DOHH2 (cell line): ENCODE data around the gene SH2D4B.

Experiments used
- H3F3A ChIP-seq: fragments of 200-600 bp; sonication (generic), shearing (Covaris generic); 2 replicates; pipeline ENCODE4 v1.6.0; 2016; ENCODE audit warnings: antibody characterized with exemption, mild to moderate bottlenecking; ENCODE audit not compliant: control insufficient read depth, insufficient read depth
- H3K27ac ChIP-seq: fragments of 200-600 bp; sonication (generic); 2 replicates; pipeline ENCODE4 v1.5.1; 2014; ENCODE audit warnings: low read depth, mild to moderate bottlenecking, low read length, moderate library complexity
- H3K27me3 ChIP-seq: fragments of 200-600 bp; sonication (generic); 2 replicates; pipeline ENCODE4 v1.6.1; 2014; ENCODE audit warnings: mild to moderate bottlenecking, low read length, mixed read lengths; ENCODE audit not compliant: control insufficient read depth
- H3K36me3 ChIP-seq: fragments of 200-600 bp; sonication (generic); 2 replicates; pipeline ENCODE4 v1.6.1; 2014; ENCODE audit warnings: mild to moderate bottlenecking, low read length, moderate library complexity, mixed read lengths; ENCODE audit not compliant: control insufficient read depth
- H3K4me1 ChIP-seq: fragments of 200-600 bp; sonication (generic); 2 replicates; pipeline ENCODE4 v1.6.1; 2014; ENCODE audit warnings: mild to moderate bottlenecking, low read length, mixed read lengths; ENCODE audit not compliant: control insufficient read depth
- H3K4me2 ChIP-seq: fragments of 200-600 bp; sonication (generic); 2 replicates; pipeline ENCODE4 v1.6.0; 2014; ENCODE audit warnings: mild to moderate bottlenecking, low read length, moderate library complexity
- H3K4me3 ChIP-seq: fragments of 200-600 bp; sonication (generic); 2 replicates; pipeline ENCODE4 v1.5.1; 2014; ENCODE audit warnings: mild to moderate bottlenecking, low read length, mixed read lengths
- H3K79me2 ChIP-seq: fragments of 200-600 bp; sonication (generic); 2 replicates; pipeline ENCODE4 v1.6.1; 2014; ENCODE audit warnings: mild to moderate bottlenecking, low read length, mixed read lengths; ENCODE audit not compliant: control insufficient read depth
- H3K9me2 ChIP-seq: fragments of 200-600 bp; sonication (generic); replicated peaks from 2 replicates; pipeline ENCODE4 v1.6.1; 2014; ENCODE audit warnings: mild to moderate bottlenecking, low read length, mixed read lengths; ENCODE audit not compliant: control insufficient read depth
- H3K9me3 ChIP-seq: fragments of 200-600 bp; sonication (generic); 2 replicates; pipeline ENCODE4 v1.6.1; 2014; ENCODE audit warnings: antibody characterized with exemption, low read length, mixed read lengths; ENCODE audit not compliant: control insufficient read depth, insufficient read depth
- H4K20me1 ChIP-seq: fragments of 200-600 bp; sonication (generic); 2 replicates; pipeline ENCODE4 v1.6.0; 2014; ENCODE audit warnings: low read depth, mild to moderate bottlenecking, antibody characterized with exemption, low read length, moderate library complexity; ENCODE audit not compliant: control insufficient read depth, insufficient read depth
- CTCF ChIP-seq: fragments of 200-600 bp; sonication (generic); IDR thresholded peaks from one replicate; pipeline ENCODE4 v1.5.1; 2014; ENCODE audit warnings: antibody characterized with exemption, mild to moderate bottlenecking, low read depth, low read length; ENCODE audit not compliant: poor library complexity, severe bottlenecking
- EZH2phosphoT487 ChIP-seq: fragments of 200-600 bp; sonication (generic); IDR thresholded peaks from 2 replicates; pipeline ENCODE4 v1.6.1; 2017; ENCODE audit warnings: borderline replicate concordance, mild to moderate bottlenecking, antibody characterized with exemption, low read length, moderate library complexity, mixed read lengths

Gene SH2D4B

GRCh38 chr10:80491251-80492102 lies 46.2 kb upstream of the SH2D4B start:
- TF ChIP-seq EZH2phosphoT487 (no peak), CTCF (no peak)
- H4K20me1 ChIP-seq: no peaks in the 10 kb centered on the region
- H3K36me3 ChIP-seq: peaks cover 47% of the 10 kb centered on the region
- H3K27me3 ChIP-seq: no peaks in the 10 kb centered on the region
- no peak overlapping the region for H3K4me3 ChIP-seq
- peak overlapping the region; percentile 2; the same call in 1 of the 2 replicates for H3K4me2 ChIP-seq
- peaks cover 3% of the 10 kb centered on the region; the same call in 1 of the 2 replicates for H3K9me3 ChIP-seq
- peaks cover 48% of the 10 kb centered on the region for H3K4me1 ChIP-seq
- H3K9me2 ChIP-seq: no peaks in the 10 kb centered on the region
- no peak overlapping the region for H3K27ac ChIP-seq
- no peaks in the 10 kb centered on the region for H3F3A ChIP-seq
- H3K79me2 ChIP-seq: peaks cover 39% of the 10 kb centered on the region

- Histone ChIP-seq H4K20me1 (no peaks in the 10 kb centered on the region), H3K27ac (no peak overlapping the region), H3K9me2 (no peaks in the 10 kb centered on the region), H3K36me3 (peaks cover 47% of the 10 kb centered on the region), H3K4me2 (peak overlapping the region; percentile 50), H3K27me3 (no peaks in the 10 kb centered on the region), H3F3A (no peaks in the 10 kb centered on the region), H3K4me1 (peaks cover 48% of the 10 kb centered on the region), H3K79me2 (peaks cover 27% of the 10 kb centered on the region), H3K9me3 (peaks cover 4% of the 10 kb centered on the region; the same call in 1 of the 2 replicates), H3K4me3 (peak overlapping the region; percentile 32)
- TF ChIP-seq EZH2phosphoT487: no peak
- TF ChIP-seq CTCF: no peak
Measured at GRCh38 chr10:80492848-80493521, 44.7 kb upstream of the SH2D4B start.

- Histone ChIP-seq H3K9me2 (no peaks in the 10 kb centered on the region), H3K4me1 (peaks cover 51% of the 10 kb centered on the region), H3K79me2 (peaks cover 23% of the 10 kb centered on the region), H3F3A (no peaks in the 10 kb centered on the region), H3K27me3 (no peaks in the 10 kb centered on the region), H3K4me3 (peak overlapping the region; percentile 32), H3K4me2 (peak overlapping the region; percentile 50), H3K27ac (no peak overlapping the region), H3K9me3 (peaks cover 4% of the 10 kb centered on the region; the same call in 1 of the 2 replicates), H3K36me3 (peaks cover 47% of the 10 kb centered on the region), H4K20me1 (no peaks in the 10 kb centered on the region)
- TF ChIP-seq CTCF (no peak), EZH2phosphoT487 (no peak)
Measured at GRCh38 chr10:80493522-80494051, 44.1 kb upstream of the SH2D4B start.
